ENCODE data around the gene AMELX.

Gene AMELX

DNA sequence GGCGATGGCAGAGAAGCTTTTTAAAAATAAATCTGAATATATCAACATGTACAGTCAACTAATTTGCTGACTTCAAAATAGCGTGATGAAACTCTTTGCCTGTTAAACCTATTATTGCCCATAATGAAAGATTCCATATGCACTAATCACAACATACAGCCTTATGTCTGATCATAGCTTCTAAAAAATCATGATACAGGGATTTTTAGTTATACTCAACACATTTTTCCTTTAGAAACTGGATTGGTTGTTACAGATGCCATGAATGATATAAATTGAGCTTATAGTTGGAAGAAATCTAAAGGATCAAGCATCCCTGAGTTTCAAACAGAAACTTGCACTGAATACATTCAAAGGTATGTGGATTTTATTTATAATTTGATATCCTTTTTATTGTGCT, at the start of gene AMELX:
TSS of gene AMELX (plus strand) at position 301 of the 400 bp plus-strand sequence. CDS start 1,376 bp downstream, outside the sequence.
- DNase-seq (ENCODE audit: low read depth), result no peak

DNA sequence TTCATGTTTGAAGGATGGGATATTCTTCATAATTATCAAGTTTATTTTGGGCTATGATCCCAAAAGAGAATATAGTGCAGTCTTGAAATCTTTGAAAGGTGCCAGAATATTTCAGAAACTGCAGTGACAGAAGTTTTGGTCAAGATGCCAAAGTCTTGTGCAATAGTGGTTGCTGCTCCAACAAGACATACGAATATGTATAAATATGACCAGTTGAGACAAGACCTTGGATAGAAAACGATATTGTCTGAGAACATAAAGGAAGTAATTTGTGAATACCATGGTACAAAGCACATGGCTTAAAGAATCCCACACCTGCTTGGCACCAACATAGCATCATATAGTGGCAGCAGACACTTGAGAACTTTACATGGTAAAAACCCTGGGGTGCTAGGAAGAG, 48.6 kb upstream of the AMELX start:
- no peak for DNase-seq (ENCODE audit: low read depth)

DNA sequence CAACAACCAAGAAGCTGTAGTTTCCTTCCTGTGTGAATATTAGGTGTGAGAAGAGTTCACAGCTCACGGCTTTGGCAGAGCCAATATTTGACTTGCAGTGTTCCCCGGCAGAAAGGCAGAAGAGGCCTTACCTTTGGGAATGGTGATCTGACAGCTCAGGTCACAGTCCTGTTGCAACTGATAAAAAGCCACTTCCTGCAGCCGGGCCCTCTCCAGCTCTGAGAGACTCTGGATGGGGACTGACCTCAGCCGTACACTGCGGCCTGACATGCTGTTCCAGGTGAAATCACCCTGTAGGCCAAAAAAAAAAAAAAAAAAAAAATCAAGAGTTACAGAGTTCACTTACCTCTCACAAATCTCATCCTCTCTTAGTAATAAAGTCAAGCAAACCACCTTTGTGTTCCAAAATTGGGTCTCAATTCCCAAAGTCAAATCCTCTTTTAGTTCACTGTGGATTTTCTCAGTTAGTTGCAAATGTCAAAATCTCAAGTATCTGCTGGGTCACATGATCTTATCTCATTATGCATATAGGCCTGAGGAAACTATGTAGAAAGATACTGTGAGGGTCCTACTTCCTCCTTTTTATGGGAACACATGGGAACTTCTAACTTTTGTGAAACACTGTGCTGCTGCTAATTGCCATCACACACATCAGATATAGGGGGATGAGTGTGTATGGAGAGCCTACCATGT, 38.6 kb upstream of the AMELX start:
- DNase-seq (ENCODE audit: low read depth), result no peak

DNA sequence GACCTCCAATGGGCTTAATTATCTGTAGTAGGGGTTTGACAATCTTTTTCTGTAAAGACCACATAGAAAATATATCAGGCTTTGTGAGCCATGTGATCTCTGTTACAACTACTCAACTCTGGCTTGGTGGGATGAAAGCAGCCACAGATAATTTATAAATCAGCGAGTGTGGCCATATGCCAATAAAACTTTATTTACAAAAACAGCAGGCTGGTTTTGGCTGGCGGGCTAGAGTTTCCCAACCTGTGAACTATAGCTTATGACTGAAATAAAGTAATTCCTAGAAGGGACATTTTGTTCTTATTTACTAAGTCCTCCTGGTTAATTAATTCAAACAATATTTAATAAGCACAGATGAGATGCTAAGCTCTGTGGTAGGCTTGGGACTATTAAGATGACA, 35.9 kb upstream of the AMELX start:
- DNase-seq (ENCODE audit: low read depth), result no peak

- DNase-seq (ENCODE audit: low read depth), result no peak
These were observed 35.5 kb upstream of the AMELX start for GRCh38 chrX:11257711-11258110.

GRCh38 chrX:11259437-11259836, 33.8 kb upstream of the AMELX start:
- no peak for DNase-seq (ENCODE audit: low read depth)

GRCh38 chrX:11261260-11261659, 32.0 kb upstream of the AMELX start:
- no peak for DNase-seq (ENCODE audit: low read depth)

DNA sequence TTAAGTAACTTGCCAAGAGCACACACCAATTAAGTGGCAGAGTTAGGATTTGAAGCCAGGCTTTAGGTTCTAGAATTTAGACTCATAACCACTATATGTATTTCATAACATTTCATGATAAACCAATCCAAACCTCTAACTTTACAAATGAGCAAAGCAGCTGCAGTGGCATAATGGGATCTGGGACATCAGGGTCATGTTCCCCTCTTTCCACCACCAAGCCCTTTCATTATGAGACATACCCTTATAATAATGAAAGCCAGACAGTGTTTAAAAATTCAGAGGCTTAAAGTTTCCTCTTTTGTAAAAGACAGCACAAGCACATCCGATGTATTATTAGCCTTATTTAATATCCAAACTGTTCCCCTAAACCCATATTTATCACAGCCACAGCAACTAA, 28.3 kb upstream of the AMELX start:
- no peak for DNase-seq (ENCODE audit: low read depth)

GRCh38 chrX:11265352-11265751, 27.9 kb upstream of the AMELX start:
- DNase-seq (ENCODE audit: low read depth), result no peak

GRCh38 chrX:11266573-11267003, 26.6 kb upstream of the AMELX start:
- no peak for DNase-seq (ENCODE audit: low read depth)

- DNase-seq (ENCODE audit: low read depth), result no peak
These were observed 25.8 kb upstream of the AMELX start for GRCh38 chrX:11267425-11267824.

- no peak for DNase-seq (ENCODE audit: low read depth)
These were observed 24.2 kb upstream of the AMELX start for GRCh38 chrX:11269006-11269405.

DNA sequence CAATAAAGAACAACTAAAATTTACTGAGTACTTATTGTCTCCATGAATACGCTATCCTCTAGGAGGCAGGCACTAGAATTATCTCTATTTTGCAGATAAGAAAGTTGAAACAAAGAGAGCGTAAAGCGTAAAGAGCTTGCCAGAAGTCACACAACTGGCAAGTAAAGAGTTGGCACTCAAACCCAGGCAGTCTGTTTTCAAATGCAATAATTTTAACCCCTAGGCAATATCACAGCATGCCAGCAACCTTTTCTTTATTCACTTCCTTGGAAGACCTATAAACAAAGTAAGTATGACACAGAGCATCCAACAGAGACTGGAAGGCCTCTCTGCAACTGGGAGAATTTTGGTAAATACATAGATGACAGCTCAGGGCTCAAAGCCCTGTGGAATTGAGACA, 23.2 kb upstream of the AMELX start:
- DNase-seq (ENCODE audit: low read depth), result no peak

DNA sequence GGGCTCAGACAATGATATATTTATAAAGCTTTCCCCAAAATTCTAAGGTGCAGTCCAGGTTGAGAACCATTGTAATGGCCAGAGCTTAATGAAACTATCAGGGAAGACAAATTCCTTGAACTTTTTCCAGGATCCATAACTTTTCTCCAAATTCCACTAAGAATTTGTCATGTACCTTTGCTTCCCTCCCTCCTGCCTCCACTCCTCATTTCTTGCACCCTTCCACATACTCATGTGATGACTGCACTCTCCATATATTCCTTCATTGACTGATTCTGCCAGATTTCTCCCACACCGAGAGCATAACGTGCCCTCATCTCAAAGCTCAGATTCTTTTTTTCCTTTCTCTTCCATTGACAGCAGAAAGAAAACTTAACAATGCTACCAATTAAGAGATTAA, 20.9 kb upstream of the AMELX start:
- DNase-seq (ENCODE audit: low read depth), result no peak

DNA sequence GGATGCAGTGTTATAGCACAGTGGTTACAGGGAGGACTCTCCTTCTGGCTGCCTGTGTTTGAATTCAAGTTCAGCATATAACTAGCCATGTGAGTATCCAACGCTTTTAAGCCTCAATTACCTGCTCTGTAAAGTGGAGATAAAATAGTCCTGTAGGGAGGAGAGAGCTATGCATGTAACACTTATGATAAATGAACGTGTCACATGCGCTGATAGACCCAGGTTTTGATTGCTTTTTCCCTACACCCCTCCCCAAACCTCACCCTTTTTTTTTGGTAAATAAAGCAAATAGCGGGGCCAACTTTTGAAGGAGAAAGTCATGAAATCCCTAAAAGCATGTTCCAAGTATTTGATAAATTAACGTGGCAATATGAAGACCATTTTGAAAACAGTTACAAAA, 20.4 kb upstream of the AMELX start:
- no peak for DNase-seq (ENCODE audit: low read depth)

- no peak for DNase-seq (ENCODE audit: low read depth)
These were observed 19.7 kb upstream of the AMELX start for GRCh38 chrX:11273544-11273943.

- DNase-seq (ENCODE audit: low read depth), result no peak
These were observed 11.2 kb upstream of the AMELX start for GRCh38 chrX:11282043-11282442.

GRCh38 chrX:11285651-11286050, 7.6 kb upstream of the AMELX start:
- no peak for DNase-seq (ENCODE audit: low read depth)

GRCh38 chrX:11287505-11287904, 5.7 kb upstream of the AMELX start:
- no peak for DNase-seq (ENCODE audit: low read depth)

DNA sequence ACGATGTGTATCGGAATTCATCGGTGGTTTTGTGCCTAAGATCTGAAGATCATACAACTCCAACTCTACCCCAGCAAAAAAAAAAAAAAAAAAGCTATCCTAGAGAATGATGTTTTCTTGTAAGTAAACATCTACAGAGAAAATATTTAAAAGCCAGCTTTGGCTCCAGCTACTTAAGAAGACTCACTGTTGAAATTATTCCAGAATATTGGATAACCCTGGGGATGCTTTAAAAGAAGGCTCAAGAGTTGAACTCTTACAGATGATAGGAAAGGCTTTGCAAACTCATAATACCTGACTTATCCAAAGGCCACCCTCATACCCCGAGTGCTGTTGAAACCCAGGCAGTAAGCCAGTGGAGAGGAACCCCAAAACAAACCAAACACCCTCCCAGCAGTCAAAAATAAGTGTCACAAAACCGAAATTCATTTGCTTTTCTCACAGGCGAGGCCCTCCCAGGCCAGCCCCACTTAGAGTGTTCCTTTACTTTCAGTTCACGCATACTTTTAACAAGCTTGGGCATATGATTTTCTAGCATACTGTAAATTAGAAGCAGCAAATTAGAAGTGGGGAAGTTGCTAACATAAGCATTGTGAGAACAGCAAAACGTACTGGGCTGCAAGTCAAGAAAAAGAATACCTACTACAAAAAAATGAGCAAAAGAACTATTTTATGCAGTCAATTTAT, 2.7 kb upstream of the AMELX start:
- no peak for DNase-seq (ENCODE audit: low read depth)

GRCh38 chrX:11296051-11296450, 2.8 kb downstream of the AMELX start:
- no peak for DNase-seq (ENCODE audit: low read depth)

- DNase-seq (ENCODE audit: low read depth), result no peak
These were observed 5.4 kb downstream of the AMELX start for GRCh38 chrX:11298600-11298999.

DNA sequence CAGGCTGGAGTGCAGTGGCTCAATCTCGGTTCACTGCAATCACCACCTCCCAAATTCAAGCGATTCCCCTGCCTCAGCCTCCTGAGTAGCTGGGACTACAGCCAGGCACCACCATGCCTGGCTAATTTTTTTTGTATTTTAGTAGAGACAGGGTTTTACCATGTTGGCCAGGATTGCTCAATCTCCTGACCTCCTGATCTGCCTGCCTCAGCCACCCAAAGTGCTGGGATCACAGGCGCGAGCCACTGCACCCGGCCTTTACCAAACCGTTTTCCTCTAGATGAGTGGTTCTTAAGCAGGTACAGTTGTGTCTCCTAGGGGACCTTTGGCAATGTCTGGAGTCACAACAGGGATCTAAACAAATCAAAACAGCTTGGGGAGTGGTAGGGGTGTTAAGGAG, 11.6 kb downstream of the AMELX start:
- DNase-seq (ENCODE audit: low read depth), result no peak

GRCh38 chrX:11305641-11306040, 12.4 kb downstream of the AMELX start:
- DNase-seq (ENCODE audit: low read depth), result no peak
